IPS-15b (cell line): ENCODE measurements around the gene ZNF302.

ENCODE experiments used
- H3K27me3 ChIP-seq: one replicate; pipeline ENCODE4 v1.6.1; 2013; ENCODE audit warnings: low read length; ENCODE audit not compliant: control insufficient read depth, insufficient read depth
- H3K36me3 ChIP-seq: one replicate; pipeline ENCODE4 v1.6.1; 2013; ENCODE audit warnings: low read length; ENCODE audit not compliant: control insufficient read depth, insufficient read depth
- H3K4me1 ChIP-seq: one replicate; pipeline ENCODE4 v1.6.1; 2013; ENCODE audit warnings: mild to moderate bottlenecking, low read length; ENCODE audit not compliant: control insufficient read depth, insufficient read depth
- H3K4me3 ChIP-seq: one replicate; pipeline ENCODE4 v1.5.1; 2013; ENCODE audit warnings: low read depth, low read length
- H3K9ac ChIP-seq: one replicate; pipeline ENCODE4 v1.6.1; 2013; ENCODE audit warnings: low read depth, mild to moderate bottlenecking, low read length
- H3K9me3 ChIP-seq: one replicate; pipeline ENCODE4 v1.6.1; 2013; ENCODE audit warnings: mild to moderate bottlenecking, low read length; ENCODE audit not compliant: control insufficient read depth, insufficient read depth

The ZNF302 gene

DNA sequence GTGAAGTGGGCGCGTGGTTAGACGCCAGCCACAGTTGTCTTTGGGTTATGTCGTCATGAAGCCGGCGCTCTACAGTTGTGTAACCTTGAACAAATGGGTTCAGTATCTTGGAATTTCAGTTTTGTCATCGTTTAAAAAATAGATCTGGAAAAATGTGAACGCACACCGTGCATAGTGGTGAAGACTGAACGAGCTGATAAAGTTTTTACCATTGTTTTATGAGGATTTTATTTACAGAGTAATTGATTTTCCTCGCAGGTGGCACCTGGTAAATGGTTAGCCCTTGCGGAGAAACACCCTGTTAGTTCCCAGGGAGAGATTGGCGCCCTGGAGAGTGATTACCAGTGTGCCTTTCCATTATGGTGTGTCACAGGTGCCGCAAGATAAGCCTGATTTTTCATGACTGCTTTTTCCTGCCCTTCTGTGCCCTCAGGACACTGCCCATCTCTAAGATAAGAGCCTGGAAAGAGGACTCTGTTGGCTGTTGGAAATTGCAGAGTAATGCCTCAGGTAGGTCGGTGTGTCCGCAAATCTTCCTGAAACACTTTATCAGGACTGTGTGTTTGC lies 57.1 kb downstream of the ZNF302 start:
- no peaks in the 10 kb centered on the region for H3K4me1 ChIP-seq
- H3K4me3 ChIP-seq = peak overlapping the region; percentile 93
- H3K36me3 ChIP-seq = no peaks in the 10 kb centered on the region
- peak overlapping the region; percentile 87 for H3K9ac ChIP-seq
- H3K27me3 ChIP-seq = no peaks in the 10 kb centered on the region
- no peaks in the 10 kb centered on the region for H3K9me3 ChIP-seq
